Measurements from ENCODE around the gene MIB1. TPM values are rescaled to one million over a fixed set of nuclear protein-coding genes. Genes with fewer than 3 reads are reported as not detected.
"Not testable (repeated sequence)": the region's sequence is repeated elsewhere in the genome, so short reads cannot be mapped to it uniquely, and the experiment has no call there.

The MIB1 gene
- total RNA-seq: 103 TPM
- 14.0 TPM for polyA plus RNA-seq

GRCh38 chr18:21740538-21741311 is at the start of gene MIB1:
Gene MIB1, plus strand, starts transcription at chr18:21740792. Its CDS starts 792 bp downstream, at chr18:21741584.
- under 1% methylated on average over 75 of the region's 76 CpGs for WGBS
- peak; percentile 97 for DNase-seq (ENCODE audit: extremely low spot score)
- Histone ChIP-seq H3K4me1 (ENCODE audit: insufficient read depth) (no peaks in the 10 kb centered on the region), H3K27ac (ENCODE audit: low read depth) (peak within 1 kb of the TSS; percentile 86), H3K36me3 (ENCODE audit: insufficient read depth) (no peaks in the 10 kb centered on the region), H3K4me3 (ENCODE audit: low read depth, low read length) (peak within 1 kb of the TSS; percentile 93)

- 90% methylated on average over 2 of the region's 2 CpGs for WGBS
- Histone ChIP-seq H3K36me3 (ENCODE audit: insufficient read depth) (no peaks in the 10 kb centered on the region), H3K4me3 (ENCODE audit: low read depth, low read length) (no peak overlapping the region), H3K4me1 (ENCODE audit: insufficient read depth) (no peaks in the 10 kb centered on the region), H3K27ac (ENCODE audit: low read depth) (no peak overlapping the region)
- DNase-seq (ENCODE audit: extremely low spot score): no peak
Observed at GRCh38 chr18:21693322-21693721, 47.3 kb upstream of the MIB1 start.

GRCh38 chr18:21700528-21701075 is 40.0 kb upstream of the MIB1 start:
- no peak for DNase-seq (ENCODE audit: extremely low spot score)
- Histone ChIP-seq H3K27ac (ENCODE audit: low read depth) (no peak overlapping the region), H3K4me1 (ENCODE audit: insufficient read depth) (peaks cover 1% of the 10 kb centered on the region), H3K36me3 (ENCODE audit: insufficient read depth) (peaks cover 4% of the 10 kb centered on the region), H3K4me3 (ENCODE audit: low read depth, low read length) (no peak overlapping the region)
- 81% methylated on average over 6 of the region's 6 CpGs for WGBS

- H3K36me3 ChIP-seq (ENCODE audit: insufficient read depth): peaks cover 4% of the 10 kb centered on the region
- 97% methylated on average over 2 of the region's 2 CpGs for WGBS
- DNase-seq (ENCODE audit: extremely low spot score): no peak
- H3K4me3 ChIP-seq (ENCODE audit: low read depth, low read length): no peak overlapping the region
- H3K4me1 ChIP-seq (ENCODE audit: insufficient read depth): peaks cover 1% of the 10 kb centered on the region
- H3K27ac ChIP-seq (ENCODE audit: low read depth): no peak overlapping the region
Observed at GRCh38 chr18:21701621-21702020, 39.0 kb upstream of the MIB1 start.

GRCh38 chr18:21702602-21703001 is 38.0 kb upstream of the MIB1 start:
- WGBS: 85% methylated on average over 5 of the region's 5 CpGs
- no peak overlapping the region for H3K4me3 ChIP-seq (ENCODE audit: low read depth, low read length)
- H3K27ac ChIP-seq (ENCODE audit: low read depth): no peak overlapping the region
- DNase-seq (ENCODE audit: extremely low spot score): no peak
- H3K36me3 ChIP-seq (ENCODE audit: insufficient read depth): peaks cover 4% of the 10 kb centered on the region
- H3K4me1 ChIP-seq (ENCODE audit: insufficient read depth): peaks cover 1% of the 10 kb centered on the region

- H3K4me3 ChIP-seq (ENCODE audit: low read depth, low read length): peak overlapping the region; percentile 88
- WGBS: 12% methylated on average over 17 of the region's 17 CpGs
- peaks cover 4% of the 10 kb centered on the region for H3K36me3 ChIP-seq (ENCODE audit: insufficient read depth)
- H3K4me1 ChIP-seq (ENCODE audit: insufficient read depth): peaks cover 1% of the 10 kb centered on the region
- no peak overlapping the region for H3K27ac ChIP-seq (ENCODE audit: low read depth)
- DNase-seq (ENCODE audit: extremely low spot score): no peak
Observed at GRCh38 chr18:21703241-21703820, 37.3 kb upstream of the MIB1 start.

GRCh38 chr18:21704603-21705364 is 35.8 kb upstream of the MIB1 start, which contains the start of gene ABHD3:
Gene ABHD3, minus strand, starts transcription at chr18:21704774. Its CDS starts 109 bp downstream, at chr18:21704665.
- 3% methylated on average over 60 of the region's 60 CpGs for WGBS
- peak; percentile 68 for DNase-seq (ENCODE audit: extremely low spot score)
- Histone ChIP-seq H3K36me3 (ENCODE audit: insufficient read depth) (peaks cover 4% of the 10 kb centered on the region), H3K27ac (ENCODE audit: low read depth) (peak within 1 kb of the TSS; percentile 66), H3K4me1 (ENCODE audit: insufficient read depth) (peaks cover 1% of the 10 kb centered on the region), H3K4me3 (ENCODE audit: low read depth, low read length) (peak within 1 kb of the TSS; percentile 88)

GRCh38 chr18:21706386-21706865 is 34.2 kb upstream of the MIB1 start:
- no peak overlapping the region for H3K27ac ChIP-seq (ENCODE audit: low read depth)
- no peak for DNase-seq (ENCODE audit: extremely low spot score)
- peaks cover 4% of the 10 kb centered on the region for H3K36me3 ChIP-seq (ENCODE audit: insufficient read depth)
- no peak overlapping the region for H3K4me3 ChIP-seq (ENCODE audit: low read depth, low read length)
- H3K4me1 ChIP-seq (ENCODE audit: insufficient read depth): peaks cover 1% of the 10 kb centered on the region
- 97% methylated on average over 28 of the region's 28 CpGs for WGBS

- H3K4me3 ChIP-seq (ENCODE audit: low read depth, low read length); H3K4me1 ChIP-seq (ENCODE audit: insufficient read depth); H3K36me3 ChIP-seq (ENCODE audit: insufficient read depth); H3K27ac ChIP-seq (ENCODE audit: low read depth); DNase-seq (ENCODE audit: extremely low spot score): not testable (repeated sequence)
- WGBS: 75% methylated on average over 7 of the region's 7 CpGs
Observed at GRCh38 chr18:21707130-21707529, 33.5 kb upstream of the MIB1 start.

GRCh38 chr18:21714474-21714873 is 26.1 kb upstream of the MIB1 start:
- Histone ChIP-seq H3K4me3 (ENCODE audit: low read depth, low read length) (no peak overlapping the region), H3K36me3 (ENCODE audit: insufficient read depth) (no peaks in the 10 kb centered on the region), H3K4me1 (ENCODE audit: insufficient read depth) (no peaks in the 10 kb centered on the region), H3K27ac (ENCODE audit: low read depth) (no peak overlapping the region)
- DNase-seq (ENCODE audit: extremely low spot score): no peak
- 98% methylated on average over 1 of the region's 1 CpG for WGBS

- no peaks in the 10 kb centered on the region for H3K36me3 ChIP-seq (ENCODE audit: insufficient read depth)
- WGBS: 78% methylated on average over 2 of the region's 2 CpGs
Observed at GRCh38 chr18:21722687-21723086, 17.9 kb upstream of the MIB1 start.

GRCh38 chr18:21725201-21725600 is 15.4 kb upstream of the MIB1 start:
- H3K27ac ChIP-seq (ENCODE audit: low read depth): no peak overlapping the region
- no peak for DNase-seq (ENCODE audit: extremely low spot score)
- H3K4me3 ChIP-seq (ENCODE audit: low read depth, low read length): no peak overlapping the region
- 71% methylated on average over 4 of the region's 4 CpGs for WGBS
- no peaks in the 10 kb centered on the region for H3K4me1 ChIP-seq (ENCODE audit: insufficient read depth)
- no peaks in the 10 kb centered on the region for H3K36me3 ChIP-seq (ENCODE audit: insufficient read depth)

More at GRCh38 chr18:21722687-21723086, 17.9 kb upstream of the MIB1 start:
- Histone ChIP-seq H3K27ac (ENCODE audit: low read depth) (no peak overlapping the region), H3K4me1 (ENCODE audit: insufficient read depth) (no peaks in the 10 kb centered on the region), H3K4me3 (ENCODE audit: low read depth, low read length) (no peak overlapping the region)
- DNase-seq (ENCODE audit: extremely low spot score): no peak

GRCh38 chr18:21727702-21728101 is 12.9 kb upstream of the MIB1 start:
- no peak for DNase-seq (ENCODE audit: extremely low spot score)
- Histone ChIP-seq H3K4me3 (ENCODE audit: low read depth, low read length) (no peak overlapping the region), H3K36me3 (ENCODE audit: insufficient read depth) (no peaks in the 10 kb centered on the region), H3K4me1 (ENCODE audit: insufficient read depth) (no peaks in the 10 kb centered on the region), H3K27ac (ENCODE audit: low read depth) (no peak overlapping the region)
- 78% methylated on average over 2 of the region's 2 CpGs for WGBS

Data from urinary bladder (tissue), 4 donors.